HEK293 (cell line): ENCODE results near the gene LY86.

Source experiments
- CTCF ChIA-PET: fragments of 350-600 bp; formaldehyde crosslinking; extraction: SDS; loops from one replicate; lab custom pipeline; 2021; ENCODE audit warnings: antibody characterized with exemption; lab: Yijun Ruan, JAX
- POLR2A ChIA-PET: fragments of 300-600 bp; formaldehyde crosslinking; extraction: SDS; loops from one replicate; lab custom pipeline; 2020; ENCODE audit warnings: antibody characterized with exemption, inconsistent platforms; lab: Yijun Ruan, JAX
- H3K27ac ChIP-seq: fragments of 200-500 bp; sonication (Bioruptor generic); 2 replicates; pipeline ENCODE4 v1.5.1; 2014; ENCODE audit warnings: low read depth, low read length, control low read depth, inconsistent platforms; ENCODE audit errors: extremely low read depth
- H3K36me3 ChIP-seq, 2 experiments: fragments of 200-500 bp in 1 of 2; sonication (Bioruptor generic) in 1 of 2; 1 replicate in 1 of 2; 2 replicates in 1 of 2; pipeline ENCODE4 v1.5.1; 2014 to 2017; ENCODE audit warnings: inconsistent platforms in 2 of 2, low read length in 2 of 2; ENCODE audit not compliant: control insufficient read depth in 2 of 2, insufficient read depth in 1 of 2
- H3K4me1 ChIP-seq: fragments of 200-500 bp; sonication (Bioruptor generic); 2 replicates; pipeline ENCODE4 v1.5.1; 2014; ENCODE audit warnings: mild to moderate bottlenecking, low read length, inconsistent platforms; ENCODE audit not compliant: control insufficient read depth, insufficient read depth
- H3K4me3 ChIP-seq: 2 replicates; pipeline ENCODE4 v1.5.1; 2011; ENCODE audit warnings: low read depth, mild to moderate bottlenecking, control low read depth, low read length, moderate library complexity
- H3K9me3 ChIP-seq: fragments of 200-500 bp; sonication (Bioruptor generic); 2 replicates; pipeline ENCODE4 v1.5.1; 2014; ENCODE audit warnings: low read depth, low read length, inconsistent platforms; ENCODE audit not compliant: control insufficient read depth, insufficient read depth
- BCL11A ChIP-seq: fragments of 450-650 bp; formaldehyde crosslinking; IDR thresholded peaks from 2 replicates; pipeline ENCODE4 v1.5.1; 2016; ENCODE audit warnings: low read depth, missing biosample characterization, missing genetic modification characterization
- HIC1 ChIP-seq: fragments of 450-650 bp; formaldehyde crosslinking; IDR thresholded peaks from 2 replicates; pipeline ENCODE4 v1.5.1; 2016; ENCODE audit warnings: missing biosample characterization, missing genetic modification characterization
- PRDM6 ChIP-seq: fragments of 450-650 bp; formaldehyde crosslinking; IDR thresholded peaks from 2 replicates; pipeline ENCODE4 v1.5.1; 2017; ENCODE audit warnings: missing biosample characterization, missing genetic modification characterization
- SALL2 ChIP-seq: fragments of 450-650 bp; formaldehyde crosslinking; IDR thresholded peaks from 2 replicates; pipeline ENCODE4 v1.5.0; 2017; ENCODE audit warnings: missing biosample characterization, mild to moderate bottlenecking, missing genetic modification characterization, borderline replicate concordance
- SP3 ChIP-seq: fragments of 450-650 bp; formaldehyde crosslinking; IDR thresholded peaks from 2 replicates; pipeline ENCODE4 v1.5.1; 2016; ENCODE audit warnings: missing biosample characterization, missing genetic modification characterization
- TRIM28 ChIP-seq: IDR thresholded peaks from 2 replicates; pipeline ENCODE4 v1.6.1; 2011; ENCODE audit warnings: low read length, control low read depth, borderline replicate concordance
- YY1 ChIP-seq: fragments of 450-650 bp; formaldehyde crosslinking; IDR thresholded peaks from 2 replicates; pipeline ENCODE4 v1.5.1; 2018; ENCODE audit warnings: missing biosample characterization, missing genetic modification characterization
- ZBTB48 ChIP-seq: fragments of 450-650 bp; formaldehyde crosslinking; IDR thresholded peaks from 2 replicates; pipeline ENCODE4 v1.5.1; 2016; ENCODE audit warnings: missing biosample characterization, missing genetic modification characterization
- ZIC2 ChIP-seq: fragments of 450-650 bp; formaldehyde crosslinking; IDR thresholded peaks from 2 replicates; pipeline ENCODE4 v1.5.1; 2016; ENCODE audit warnings: missing biosample characterization, missing genetic modification characterization
- ZNF138 ChIP-seq: fragments of 450-650 bp; formaldehyde crosslinking; IDR thresholded peaks from 2 replicates; pipeline ENCODE4 v1.5.1; 2016; ENCODE audit warnings: missing biosample characterization, missing genetic modification characterization, borderline replicate concordance
- ZNF140 ChIP-seq: fragments of 450-650 bp; formaldehyde crosslinking; IDR thresholded peaks from 2 replicates; pipeline ENCODE4 v1.5.1; 2016; ENCODE audit warnings: missing biosample characterization, missing genetic modification characterization
- ZNF19 ChIP-seq: fragments of 450-650 bp; formaldehyde crosslinking; IDR thresholded peaks from 2 replicates; pipeline ENCODE4; 2016; ENCODE audit warnings: missing biosample characterization, missing genetic modification characterization, low read depth
- ZNF221 ChIP-seq: fragments of 450-650 bp; formaldehyde crosslinking; IDR thresholded peaks from 2 replicates; pipeline ENCODE4 v1.5.1; 2017; ENCODE audit warnings: missing biosample characterization, missing genetic modification characterization, borderline replicate concordance
- ZNF324 ChIP-seq: fragments of 450-650 bp; formaldehyde crosslinking; IDR thresholded peaks from 2 replicates; pipeline ENCODE4 v1.5.1; 2016; ENCODE audit warnings: missing biosample characterization, missing genetic modification characterization
- ZNF366 ChIP-seq: fragments of 450-650 bp; formaldehyde crosslinking; conservative IDR thresholded peaks from 2 replicates; pipeline ENCODE4 v1.5.1; 2016; ENCODE audit warnings: missing biosample characterization, missing genetic modification characterization
- ZNF426 ChIP-seq: fragments of 450-650 bp; formaldehyde crosslinking; IDR thresholded peaks from 2 replicates; pipeline ENCODE4 v1.5.1; 2017; ENCODE audit warnings: missing biosample characterization, missing genetic modification characterization, mild to moderate bottlenecking, inconsistent platforms, moderate library complexity
- ZNF530 ChIP-seq: fragments of 450-650 bp; formaldehyde crosslinking; IDR thresholded peaks from 2 replicates; pipeline ENCODE4 v1.5.1; 2016; ENCODE audit warnings: low read depth, missing biosample characterization, missing genetic modification characterization
- ZNF544 ChIP-seq: fragments of 450-650 bp; formaldehyde crosslinking; IDR thresholded peaks from 2 replicates; pipeline ENCODE4 v1.5.0; 2017; ENCODE audit warnings: missing biosample characterization, missing genetic modification characterization
- ZNF558 ChIP-seq: fragments of 450-650 bp; formaldehyde crosslinking; IDR thresholded peaks from 2 replicates; pipeline ENCODE4 v1.5.1; 2016; ENCODE audit warnings: missing biosample characterization, missing genetic modification characterization
- ZNF624 ChIP-seq: fragments of 450-650 bp; formaldehyde crosslinking; IDR thresholded peaks from 2 replicates; pipeline ENCODE4 v1.5.1; 2017; ENCODE audit warnings: missing biosample characterization, missing genetic modification characterization
- ZNF654 ChIP-seq: fragments of 450-650 bp; formaldehyde crosslinking; IDR thresholded peaks from 2 replicates; pipeline ENCODE4 v1.5.1; 2016; ENCODE audit warnings: low read depth, missing biosample characterization, missing genetic modification characterization
- ZNF664 ChIP-seq: fragments of 450-650 bp; formaldehyde crosslinking; IDR thresholded peaks from 2 replicates; pipeline ENCODE4 v1.5.1; 2016; ENCODE audit warnings: missing biosample characterization, missing genetic modification characterization
- ZNF692 ChIP-seq: fragments of 450-650 bp; formaldehyde crosslinking; IDR thresholded peaks from 2 replicates; pipeline ENCODE4 v1.5.1; 2016; ENCODE audit warnings: missing biosample characterization, missing genetic modification characterization
- ZNF747 ChIP-seq: fragments of 450-650 bp; formaldehyde crosslinking; IDR thresholded peaks from 2 replicates; pipeline ENCODE4 v1.5.1; 2016; ENCODE audit warnings: missing biosample characterization, missing genetic modification characterization

The LY86 gene

GRCh38 chr6:6588064-6588923 lies at the start of gene LY86:
LY86 (plus strand) TSS chr6:6588720; CDS start chr6:6588735, 15 bp downstream.
- H3K4me3 ChIP-seq: no peak within 1 kb of the TSS
- ChIA-PET POLR2A (no interaction called here), CTCF (interaction anchor here (1.0 to 1.1 kb wide), 2 partner anchors 31 to 44 kb away, joined by 3 read pairs; no protein-coding TSS in a partner anchor)
- TF ChIP-seq ZBTB48 (tag by site-specific recombination) (no peak), ZNF530 (tag by site-specific recombination) (no peak), ZIC2 (no peak), SP3 (tag by site-specific recombination) (no peak), ZNF221 (tag by site-specific recombination) (no peak), BCL11A (tag by site-specific recombination) (no peak)
- no peaks in the 10 kb centered on the region for H3K4me1 ChIP-seq
- H3K27ac ChIP-seq: no peak within 1 kb of the TSS
- no peaks in the 10 kb centered on the region for H3K9me3 ChIP-seq
- H3K36me3 ChIP-seq: no peaks in the 10 kb centered on the region

GRCh38 chr6:6539036-6539435 lies 49.5 kb upstream of the LY86 start:
- Histone ChIP-seq H3K4me3 (no peak overlapping the region), H3K9me3 (no peaks in the 10 kb centered on the region), H3K36me3 (no peaks in the 10 kb centered on the region), H3K4me1 (no peaks in the 10 kb centered on the region), H3K27ac (no peak overlapping the region)
- TF ChIP-seq ZNF544 (tag by site-specific recombination) (no peak), ZNF624 (tag by site-specific recombination) (no peak), ZNF19 (tag by site-specific recombination) (no peak), ZNF654 (no peak), ZNF558 (no peak), ZNF426 (tag by site-specific recombination) (no peak), ZNF140 (tag by site-specific recombination) (no peak), ZNF747 (tag by site-specific recombination) (no peak), ZNF324 (tag by site-specific recombination) (no peak), HIC1 (no peak), ZNF366 (tag by site-specific recombination) (no peak), SALL2 (tag by site-specific recombination) (no peak), TRIM28 (no peak), PRDM6 (tag by site-specific recombination) (no peak), ZNF138 (no peak), YY1 (no peak), ZNF692 (tag by site-specific recombination) (no peak), ZNF664 (tag by site-specific recombination) (no peak)
- POLR2A ChIA-PET: no interaction called here
- CTCF ChIA-PET: interaction anchor here (0.6 to 1.5 kb wide), 3 partner anchors 8 to 365 kb away, joined by 3 to 5 read pairs (median 3); no protein-coding TSS in a partner anchor
